Mucosa of descending colon (tissue), 3 donors: ENCODE data around the gene ANXA2R. TPM values are rescaled to one million over a fixed set of nuclear protein-coding genes. Genes with fewer than 3 reads are reported as not detected.

Experiments used
- ATAC-seq: fragments of 200-7000 bp; cut with Tn5 transposase; one replicate; pipeline ENCODE4 v1.9.1; 2020; ENCODE audit warnings: mild to moderate bottlenecking, moderate library complexity
- DNase-seq, 3 donors: peaks; one replicate each; pipeline ENCODE4 v3.0.0-alpha.2; 2020
- H3K36me3 ChIP-seq: fragments of 200-600 bp; one replicate; pipeline ENCODE4 v1.8.0; 2021; ENCODE audit warnings: low read depth, mild to moderate bottlenecking
- H3K4me1 ChIP-seq: fragments of 200-600 bp; one replicate; pipeline ENCODE4 v1.8.0; 2021; ENCODE audit warnings: low read depth, mild to moderate bottlenecking
- H3K4me3 ChIP-seq: fragments of 200-600 bp; one replicate; pipeline ENCODE4 v1.8.0; 2021; ENCODE audit warnings: mild to moderate bottlenecking
- H3K9me3 ChIP-seq: fragments of 200-600 bp; one replicate; pipeline ENCODE4 v1.8.0; 2021; ENCODE audit warnings: mild to moderate bottlenecking
- intact Hi-C, 2 donors: fragments of 100-400 bp; cut with DNase I in 1 of 2; cut with micrococcal nuclease in 1 of 2; formaldehyde crosslinking; loops; one replicate each; pipeline versions ENCODE4 v1.11.0 to v1.11.1; 2022; cut with DNase I, micrococcal nuclease
- total RNA-seq, 3 donors: library from RNA; stranded (reverse); fragmentation: NEBNext Ultra II Directional in 2 of 3; extraction: Animal tissue kit (Norgen Biotek cat#: 25700) in 2 of 3; gene quantifications; one replicate each; pipeline versions ENCODE4 v1.2.1 to v1.2.4, GENCODE V29; 2021 to 2023
- TF ChIP-seq, protein P1 (sequence below): fragments of 200-600 bp; IDR thresholded peaks from one replicate; pipeline ENCODE4 v1.8.0; 2022; ENCODE audit warnings: antibody characterized with exemption, mild to moderate bottlenecking
- donor health status: DM: no; HTN: no; CAD: no; lungs with moderate emphysema.
- donor health status: DM: no; HTN: no; CAD: no.
- donor health status: DM: no; HTN: yes; CAD: no.

The ANXA2R gene
- total RNA-seq, 3 donors from 2014 or later = 1.3 to 2.3 (median 1.8) TPM

GRCh38 chr5:43024217-43024616 is 15.9 kb downstream of the ANXA2R start:
- no peak for DNase-seq
- Histone ChIP-seq H3K9me3 (no peaks in the 10 kb centered on the region), H3K36me3 (no peaks in the 10 kb centered on the region), H3K4me1 (no peaks in the 10 kb centered on the region), H3K4me3 (no peak overlapping the region)
- TF ChIP-seq, protein P1, sequence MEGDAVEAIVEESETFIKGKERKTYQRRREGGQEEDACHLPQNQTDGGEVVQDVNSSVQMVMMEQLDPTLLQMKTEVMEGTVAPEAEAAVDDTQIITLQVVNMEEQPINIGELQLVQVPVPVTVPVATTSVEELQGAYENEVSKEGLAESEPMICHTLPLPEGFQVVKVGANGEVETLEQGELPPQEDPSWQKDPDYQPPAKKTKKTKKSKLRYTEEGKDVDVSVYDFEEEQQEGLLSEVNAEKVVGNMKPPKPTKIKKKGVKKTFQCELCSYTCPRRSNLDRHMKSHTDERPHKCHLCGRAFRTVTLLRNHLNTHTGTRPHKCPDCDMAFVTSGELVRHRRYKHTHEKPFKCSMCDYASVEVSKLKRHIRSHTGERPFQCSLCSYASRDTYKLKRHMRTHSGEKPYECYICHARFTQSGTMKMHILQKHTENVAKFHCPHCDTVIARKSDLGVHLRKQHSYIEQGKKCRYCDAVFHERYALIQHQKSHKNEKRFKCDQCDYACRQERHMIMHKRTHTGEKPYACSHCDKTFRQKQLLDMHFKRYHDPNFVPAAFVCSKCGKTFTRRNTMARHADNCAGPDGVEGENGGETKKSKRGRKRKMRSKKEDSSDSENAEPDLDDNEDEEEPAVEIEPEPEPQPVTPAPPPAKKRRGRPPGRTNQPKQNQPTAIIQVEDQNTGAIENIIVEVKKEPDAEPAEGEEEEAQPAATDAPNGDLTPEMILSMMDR = no peak
- ATAC-seq = no peak
- intact Hi-C loops = no loop called here

DNA sequence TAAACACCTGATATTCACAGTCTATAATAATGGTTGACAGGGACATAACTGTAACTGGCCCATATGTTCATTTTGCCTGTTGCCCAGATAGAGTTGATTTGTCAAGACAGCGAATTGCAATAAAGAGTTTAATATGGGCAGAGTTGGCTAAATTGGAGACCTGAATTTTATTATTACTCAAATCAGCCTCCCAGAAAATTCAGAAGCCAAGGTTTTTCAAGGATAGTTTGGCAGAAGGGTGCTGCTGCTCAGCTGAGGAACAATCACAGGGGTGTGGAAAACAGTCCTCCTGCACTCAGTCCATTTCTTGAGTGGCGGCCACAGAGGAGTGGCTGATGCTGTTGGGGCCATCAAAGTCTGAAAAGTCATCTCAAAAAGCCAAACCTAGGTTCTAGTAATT is 19.0 kb downstream of the ANXA2R start:
- no peak for DNase-seq
- H3K4me3 ChIP-seq = no peak overlapping the region
- no peaks in the 10 kb centered on the region for H3K9me3 ChIP-seq
- ATAC-seq = no peak
- no peaks in the 10 kb centered on the region for H3K36me3 ChIP-seq
- intact Hi-C loops = no loop called here
- no peaks in the 10 kb centered on the region for H3K4me1 ChIP-seq
- TF ChIP-seq, protein P1 = no peak

GRCh38 chr5:43020399-43020746 is 19.7 kb downstream of the ANXA2R start:
- peak in 2 of 3 donors; percentile 42 to 44 for DNase-seq
- H3K9me3 ChIP-seq = no peaks in the 10 kb centered on the region
- no peaks in the 10 kb centered on the region for H3K4me1 ChIP-seq
- TF ChIP-seq, protein P1 = no peak
- H3K4me3 ChIP-seq = no peak overlapping the region
- peak; percentile 4 for ATAC-seq
- no peaks in the 10 kb centered on the region for H3K36me3 ChIP-seq
- intact Hi-C loops = no loop called here

DNA sequence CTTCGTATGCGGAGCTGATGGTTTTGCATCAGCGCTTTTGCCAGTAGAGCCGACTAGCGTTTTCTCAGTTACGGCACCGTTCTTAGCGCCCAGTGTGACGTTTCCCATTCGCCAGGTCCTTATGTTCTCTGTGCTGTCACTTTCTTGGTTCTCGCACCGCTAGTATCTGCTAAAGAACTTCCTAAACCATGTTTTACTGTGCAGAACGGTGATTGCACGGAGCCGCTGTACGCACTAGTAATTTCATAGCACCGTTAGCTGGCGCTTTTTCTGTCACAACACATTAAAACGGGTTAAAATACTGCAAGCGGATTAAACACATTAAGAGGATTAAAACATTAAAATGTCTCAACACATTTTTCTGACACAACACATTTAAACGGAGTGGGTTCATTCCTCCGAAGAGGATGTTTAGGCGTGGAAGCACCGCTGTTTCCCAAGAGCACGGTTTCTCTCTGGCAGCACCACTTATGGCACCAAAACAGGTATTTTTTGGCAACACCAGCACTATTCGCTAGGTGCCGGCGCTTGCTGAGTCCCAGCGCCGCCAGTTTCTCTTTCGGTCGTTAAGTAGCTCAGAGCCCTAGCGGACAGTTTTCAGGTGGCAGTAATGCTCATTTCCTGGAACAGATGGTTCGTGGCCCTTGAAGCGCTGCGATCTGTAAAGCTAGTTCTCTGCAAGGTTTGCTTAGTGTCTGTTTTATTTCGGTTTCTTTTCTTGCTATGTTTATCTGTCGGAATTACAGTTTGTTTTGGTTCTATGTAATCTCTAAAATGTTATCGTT is 20.3 kb downstream of the ANXA2R start:
- DNase-seq (peak; percentile 75 to 86 (median 85)), ATAC-seq (peak; percentile 83)
- Histone ChIP-seq H3K4me3 (peak overlapping the region; percentile 11), H3K36me3 (no peaks in the 10 kb centered on the region), H3K9me3 (no peaks in the 10 kb centered on the region), H3K4me1 (no peaks in the 10 kb centered on the region)
- intact Hi-C loops = no loop called here
- TF ChIP-seq, protein P1 = peak; percentile 46

- TF ChIP-seq, protein P1 = no peak
- no peaks in the 10 kb centered on the region for H3K4me1 ChIP-seq
- H3K4me3 ChIP-seq = peak overlapping the region; percentile 11
- no peaks in the 10 kb centered on the region for H3K36me3 ChIP-seq
- DNase-seq (no peak), ATAC-seq (no peak)
- intact Hi-C loops = no loop called here
- H3K9me3 ChIP-seq = no peaks in the 10 kb centered on the region
These were observed 20.9 kb downstream of the ANXA2R start for GRCh38 chr5:43019291-43019613.
